Dedifferentiated amniotic fluid mesenchymal stem cell (primary cell): ENCODE results near the gene KRTAP10-8.
"Not testable (repeated sequence)": the region's sequence is repeated elsewhere in the genome, so short reads cannot be mapped to it uniquely, and the experiment has no call there.

Source experiments
- DNase-seq: peaks from one replicate; pipeline ENCODE4 v3.0.0-alpha.2; 2016; ENCODE audit errors: extremely low spot score

The KRTAP10-8 gene

DNA sequence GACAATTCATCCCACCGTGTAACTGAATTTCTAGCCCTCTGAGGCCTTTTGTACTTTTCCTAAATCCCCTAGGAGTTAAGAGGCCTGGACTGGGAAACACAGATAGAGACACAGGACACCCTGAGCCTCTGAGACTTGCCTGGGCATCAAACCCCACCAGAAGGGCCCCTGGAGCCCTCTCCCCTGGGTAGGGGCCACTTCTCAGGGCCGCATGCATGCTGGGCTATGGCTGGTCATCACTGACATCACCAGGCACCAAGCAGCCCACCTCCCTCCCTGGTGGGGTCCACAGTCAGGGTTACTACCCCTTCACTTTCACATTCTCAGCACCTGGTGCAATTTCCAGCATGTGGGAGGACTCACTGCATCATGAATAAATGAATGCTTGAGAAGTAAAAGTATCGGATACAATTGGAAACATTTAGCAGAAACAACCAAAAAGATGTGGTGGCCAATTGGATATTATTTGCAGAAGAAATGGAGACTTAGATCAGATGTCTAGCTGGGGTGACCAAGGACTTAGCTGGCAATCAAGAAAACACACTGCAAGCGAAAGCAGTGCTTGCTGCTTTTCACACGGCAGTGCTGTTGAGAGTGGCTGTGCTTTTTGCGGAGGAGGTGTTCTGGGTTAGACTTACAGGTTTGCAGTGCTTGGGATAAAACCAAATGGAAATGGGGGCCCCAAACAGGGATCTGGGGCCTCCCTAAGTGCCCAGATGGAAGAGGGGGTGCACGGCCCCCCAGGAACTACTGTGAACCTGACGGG lies 12.4 kb upstream of the KRTAP10-8 start:
- DNase-seq = no peak

DNA sequence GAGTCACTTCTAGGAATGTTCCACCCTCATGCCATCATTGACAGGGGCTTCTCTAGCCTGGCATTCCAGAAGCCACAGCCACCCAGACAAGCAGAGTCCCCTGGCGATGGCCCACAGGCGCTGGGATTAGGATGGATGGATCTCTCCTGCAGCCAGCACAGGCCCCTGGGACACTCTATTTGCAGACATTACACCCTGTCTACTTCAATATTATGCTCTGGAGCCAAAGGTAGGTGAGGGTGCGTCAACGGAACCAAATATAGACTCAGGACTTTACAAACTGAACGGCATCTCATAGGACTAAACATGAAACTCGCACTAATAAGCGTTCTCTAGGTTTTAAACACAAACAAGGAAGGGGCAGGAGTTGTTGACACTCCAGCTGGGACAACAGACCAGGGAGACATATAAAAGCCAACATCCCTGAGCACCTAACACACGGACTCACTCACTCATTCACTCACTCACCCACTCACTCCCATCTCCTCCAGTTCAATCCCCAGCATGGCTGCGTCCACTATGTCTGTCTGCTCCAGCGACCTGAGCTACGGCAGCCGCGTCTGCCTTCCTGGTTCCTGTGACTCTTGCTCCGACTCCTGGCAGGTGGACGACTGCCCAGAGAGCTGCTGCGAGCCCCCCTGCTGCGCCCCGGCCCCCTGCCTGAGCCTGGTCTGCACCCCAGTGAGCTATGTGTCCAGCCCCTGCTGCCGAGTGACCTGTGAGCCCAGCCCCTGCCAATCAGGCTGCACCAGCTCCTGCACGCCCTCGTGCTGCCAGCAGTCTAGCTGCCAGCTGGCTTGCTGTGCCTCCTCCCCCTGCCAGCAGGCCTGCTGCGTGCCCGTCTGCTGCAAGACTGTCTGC lies 11.5 kb upstream of the KRTAP10-8 start, which contains the start of gene KRTAP10-7:
Gene KRTAP10-7, plus strand, starts transcription at position 480 of the 861 bp plus-strand sequence. Its CDS starts 25 bp downstream, at position 505.
- not testable (repeated sequence) for DNase-seq

DNA sequence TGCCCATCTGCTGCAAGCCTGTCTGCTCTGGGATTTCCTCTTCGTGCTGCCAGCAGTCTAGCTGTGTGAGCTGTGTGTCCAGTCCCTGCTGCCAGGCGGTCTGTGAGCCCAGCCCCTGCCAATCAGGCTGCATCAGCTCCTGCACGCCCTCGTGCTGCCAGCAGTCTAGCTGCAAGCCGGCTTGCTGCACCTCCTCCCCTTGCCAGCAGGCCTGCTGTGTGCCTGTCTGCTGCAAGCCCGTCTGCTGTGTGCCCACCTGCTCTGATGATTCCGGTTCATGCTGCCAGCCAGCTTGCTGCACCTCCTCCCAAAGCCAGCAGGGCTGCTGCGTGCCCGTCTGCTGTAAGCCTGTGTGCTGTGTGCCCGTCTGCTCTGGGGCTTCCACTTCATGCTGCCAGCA lies 10.8 kb upstream of the KRTAP10-8 start:
- DNase-seq = not testable (repeated sequence)

DNA sequence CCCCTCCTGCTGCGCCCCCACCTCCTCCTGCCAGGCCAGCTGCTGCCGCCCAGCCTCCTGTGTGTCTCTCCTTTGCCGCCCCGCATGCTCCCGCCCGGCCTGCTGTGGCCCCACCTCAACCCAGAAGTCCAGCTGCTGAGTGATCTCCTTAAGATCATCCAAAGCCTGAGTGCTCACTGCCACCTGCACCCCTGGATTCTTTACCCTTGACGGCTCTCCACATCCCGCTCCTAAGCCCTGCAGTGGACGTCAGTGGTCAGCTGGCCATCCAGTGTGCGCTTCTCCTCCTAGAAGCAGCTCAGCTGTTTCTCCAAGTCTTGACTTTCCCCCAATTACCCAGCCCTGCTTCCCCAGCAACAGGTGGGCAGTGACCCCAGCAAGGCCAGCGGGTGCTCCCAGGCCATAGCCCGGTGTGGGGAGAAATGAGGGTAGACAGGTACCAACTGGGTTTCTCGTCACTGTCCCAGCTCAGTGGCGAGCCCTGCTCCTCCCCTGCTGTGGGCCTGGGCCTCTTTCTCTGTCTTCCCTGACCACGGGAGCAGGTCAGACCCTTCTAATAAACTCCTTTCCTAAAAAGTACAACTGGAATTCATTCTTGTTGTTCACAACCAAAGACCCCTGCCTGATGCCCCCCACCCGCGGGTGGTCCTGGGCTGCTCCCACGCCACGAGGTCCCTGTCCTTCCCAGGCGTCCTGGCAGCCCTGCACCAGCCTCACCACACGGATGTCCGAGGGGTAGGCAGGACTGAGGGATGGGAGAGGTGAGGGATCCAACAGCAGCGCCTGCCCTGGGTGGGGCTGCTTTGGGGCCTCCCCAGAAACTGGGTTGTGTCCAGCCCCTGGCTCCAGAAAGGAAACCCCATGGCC lies 10.1 kb upstream of the KRTAP10-8 start:
- no peak for DNase-seq

DNA sequence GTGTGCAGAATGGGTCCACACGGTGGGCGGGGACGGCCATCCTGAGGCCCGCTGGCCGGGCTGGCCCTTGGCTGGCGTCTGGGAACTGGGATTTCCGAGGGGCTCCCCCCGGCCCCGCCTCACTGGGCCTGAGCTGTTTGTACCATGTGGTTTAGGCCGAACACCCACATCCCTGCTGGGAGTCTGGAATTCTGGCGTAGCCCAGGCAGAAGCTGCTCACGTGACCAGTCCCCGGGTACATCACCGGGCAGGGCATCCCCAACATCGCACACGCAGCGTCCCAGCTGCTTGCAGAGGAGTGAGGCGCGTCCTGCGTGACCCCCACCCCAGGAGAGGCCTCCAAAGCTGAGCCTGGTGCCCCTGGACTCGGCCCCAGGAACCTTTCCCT lies 9.4 kb upstream of the KRTAP10-8 start:
- DNase-seq = no peak

DNA sequence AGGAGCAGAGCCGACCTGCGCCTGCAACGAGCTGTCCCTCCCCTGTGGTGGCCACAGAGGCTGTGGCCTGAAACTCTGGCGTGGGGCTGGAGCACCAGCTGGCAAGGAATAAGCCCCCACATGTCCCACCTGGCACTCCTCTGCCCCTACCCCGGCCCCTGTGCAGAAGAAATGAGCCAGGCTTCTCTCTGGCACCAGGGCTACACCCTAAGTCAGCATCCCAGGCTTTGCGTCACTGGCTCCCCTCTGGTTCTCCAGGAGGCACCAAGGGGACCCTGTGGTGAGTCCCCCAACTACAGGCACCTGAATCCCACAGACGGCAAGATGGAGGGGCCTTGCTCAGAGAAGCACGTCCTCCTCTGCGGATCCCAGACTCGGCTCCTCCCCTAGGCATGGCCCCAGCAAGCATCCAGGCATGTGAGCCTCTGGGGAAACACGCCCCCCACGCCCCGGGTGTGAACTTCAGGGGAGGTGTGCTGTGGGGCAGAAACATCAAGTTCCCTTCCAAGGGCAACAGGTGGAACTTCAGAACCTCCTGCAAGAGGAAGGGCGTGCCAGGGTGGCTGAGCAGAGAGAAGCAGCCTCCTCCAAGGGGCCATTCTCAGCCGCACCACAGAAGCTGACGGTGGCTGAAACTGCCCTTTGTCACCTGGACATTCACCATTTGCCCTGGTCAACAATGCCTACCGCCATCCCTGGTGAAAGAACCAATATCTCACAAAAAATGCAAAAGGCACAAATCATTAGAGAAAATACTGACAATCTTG lies 8.6 kb upstream of the KRTAP10-8 start:
- no peak for DNase-seq

DNA sequence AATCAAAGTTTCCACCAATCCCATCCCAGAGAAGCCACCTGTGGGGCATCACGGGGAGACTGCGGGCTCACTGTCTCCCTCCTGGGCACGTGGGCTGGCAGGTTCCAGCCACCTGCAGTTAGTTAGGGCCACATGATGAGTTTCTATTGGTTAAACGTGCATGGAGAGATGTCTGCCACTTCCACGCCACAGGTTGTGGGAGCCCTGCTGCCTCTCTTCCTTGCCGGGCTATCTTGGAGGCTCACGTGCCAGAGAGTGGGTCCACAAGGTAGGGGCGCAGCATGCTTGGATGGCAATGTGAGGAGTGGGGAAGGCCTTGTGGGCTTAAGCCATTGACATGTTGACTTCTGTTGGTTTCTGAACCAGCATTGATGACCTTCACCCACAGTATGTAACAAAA lies 8.0 kb upstream of the KRTAP10-8 start:
- DNase-seq = no peak

DNA sequence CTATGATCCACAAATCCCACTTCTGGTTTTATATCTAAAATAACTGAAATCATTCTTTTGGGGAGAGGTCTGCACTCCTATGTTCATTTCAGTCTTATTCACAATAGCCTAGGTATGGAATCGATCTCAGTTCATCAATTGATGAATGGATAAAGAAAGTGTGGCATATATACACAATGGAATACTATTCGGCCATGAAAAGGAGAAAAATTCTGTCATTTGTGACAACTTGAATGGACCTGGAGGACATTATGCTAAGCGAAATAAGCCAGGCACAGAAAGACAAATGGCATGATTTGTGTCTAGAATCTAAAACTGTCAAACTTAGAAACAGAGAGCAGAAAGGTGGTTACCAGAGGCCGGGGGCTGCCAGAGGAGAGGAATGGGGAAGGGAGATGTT lies 5.4 kb upstream of the KRTAP10-8 start:
- no peak for DNase-seq

DNA sequence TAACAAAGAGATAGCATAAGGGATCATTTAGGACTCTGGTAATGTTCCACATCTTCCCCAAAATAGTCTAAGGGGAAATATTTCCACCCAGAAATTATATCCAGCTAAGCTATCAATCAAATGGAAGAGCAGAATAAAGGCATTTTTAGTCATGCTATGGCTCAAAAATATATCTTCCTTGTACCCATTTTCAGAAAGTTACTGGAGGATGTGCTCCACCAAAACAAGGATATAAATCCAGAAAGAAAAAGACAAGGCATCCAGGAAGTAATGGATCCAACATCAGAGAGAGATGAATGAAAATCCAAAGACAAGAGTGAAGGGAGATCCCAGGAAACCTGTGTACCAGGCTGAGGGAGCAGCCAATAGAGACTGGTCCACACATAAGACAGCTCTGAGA lies 2.7 kb upstream of the KRTAP10-8 start:
- no peak for DNase-seq

DNA sequence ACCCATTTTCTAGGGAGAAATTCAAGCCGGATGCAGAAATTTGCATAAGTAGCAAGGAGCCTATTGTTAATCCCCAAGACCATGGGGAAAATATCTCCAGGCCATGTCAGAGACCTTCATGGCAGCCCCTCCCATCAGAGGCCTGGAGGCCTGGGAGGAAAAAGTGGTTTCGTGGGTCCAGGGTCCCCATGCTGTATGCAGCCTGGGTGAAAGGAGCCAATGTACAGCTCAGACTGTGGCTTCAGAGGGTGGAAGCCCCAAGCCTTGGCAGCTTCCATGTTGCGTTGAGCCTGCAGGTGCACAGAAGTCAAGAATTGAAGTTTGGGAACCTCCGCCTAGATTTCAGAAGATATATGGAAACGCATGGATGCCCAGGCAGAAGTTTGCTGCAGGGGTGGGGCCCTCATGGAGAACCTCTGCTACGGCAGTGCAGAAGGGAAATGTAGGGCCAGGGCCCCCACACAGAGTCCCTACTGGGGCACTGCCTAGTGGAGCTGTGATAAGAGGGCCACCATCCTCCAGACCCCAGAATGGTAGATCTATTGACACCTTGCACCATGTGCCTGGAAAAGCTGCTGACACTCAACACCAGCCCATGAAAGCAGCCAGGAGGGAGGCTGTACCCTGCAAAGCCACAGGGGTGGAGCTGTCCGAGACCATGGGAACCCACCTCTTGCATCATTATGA lies 1.6 kb upstream of the KRTAP10-8 start:
- DNase-seq = not testable (repeated sequence)

DNA sequence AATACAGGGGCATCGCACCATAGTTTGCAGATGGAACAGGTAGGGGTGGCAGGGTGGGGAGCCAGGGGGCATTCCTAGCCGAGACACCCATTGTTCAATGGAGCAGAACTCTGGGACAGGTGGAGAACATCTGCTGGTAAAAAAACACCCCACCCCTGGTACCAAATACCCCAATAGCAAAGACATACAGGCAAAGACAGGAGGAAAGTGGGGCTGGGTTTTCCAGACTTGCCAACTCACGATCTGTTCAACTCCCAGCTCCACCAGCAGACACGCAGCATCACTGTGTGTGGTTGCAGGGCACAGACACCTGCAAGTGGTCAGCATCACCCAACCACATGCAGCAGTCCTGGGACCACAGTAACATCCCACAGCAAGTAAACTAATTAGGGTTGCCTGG lies 328 bp upstream of the KRTAP10-8 start:
- no peak for DNase-seq

DNA sequence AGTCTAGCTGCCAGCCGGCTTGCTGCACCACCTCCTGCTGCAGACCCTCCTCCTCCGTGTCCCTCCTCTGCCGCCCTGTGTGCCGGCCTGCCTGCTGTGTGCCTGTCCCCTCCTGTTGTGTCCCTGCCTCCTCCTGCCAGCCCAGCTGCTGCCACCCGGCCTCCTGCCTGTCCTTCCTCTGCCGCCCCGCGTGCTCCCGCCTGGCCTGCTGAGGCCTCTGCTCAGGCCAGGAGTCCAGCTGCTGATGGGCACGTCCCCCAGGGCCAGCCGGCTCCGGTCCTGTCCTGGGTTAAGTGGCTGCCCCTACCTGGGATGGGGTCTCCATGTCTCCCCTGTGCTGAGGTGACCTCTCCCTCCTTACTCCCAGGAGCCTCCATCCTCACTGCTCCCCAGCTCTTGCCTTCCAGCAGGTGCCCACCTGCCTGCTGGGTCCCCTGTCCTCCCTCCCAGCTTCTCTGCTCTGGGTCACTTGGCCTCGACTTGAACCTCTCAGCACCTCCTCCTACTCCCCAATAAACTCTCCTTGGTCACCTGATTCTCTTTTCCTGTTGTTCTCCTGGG lies 870 bp downstream of the KRTAP10-8 start:
- DNase-seq = no peak

DNA sequence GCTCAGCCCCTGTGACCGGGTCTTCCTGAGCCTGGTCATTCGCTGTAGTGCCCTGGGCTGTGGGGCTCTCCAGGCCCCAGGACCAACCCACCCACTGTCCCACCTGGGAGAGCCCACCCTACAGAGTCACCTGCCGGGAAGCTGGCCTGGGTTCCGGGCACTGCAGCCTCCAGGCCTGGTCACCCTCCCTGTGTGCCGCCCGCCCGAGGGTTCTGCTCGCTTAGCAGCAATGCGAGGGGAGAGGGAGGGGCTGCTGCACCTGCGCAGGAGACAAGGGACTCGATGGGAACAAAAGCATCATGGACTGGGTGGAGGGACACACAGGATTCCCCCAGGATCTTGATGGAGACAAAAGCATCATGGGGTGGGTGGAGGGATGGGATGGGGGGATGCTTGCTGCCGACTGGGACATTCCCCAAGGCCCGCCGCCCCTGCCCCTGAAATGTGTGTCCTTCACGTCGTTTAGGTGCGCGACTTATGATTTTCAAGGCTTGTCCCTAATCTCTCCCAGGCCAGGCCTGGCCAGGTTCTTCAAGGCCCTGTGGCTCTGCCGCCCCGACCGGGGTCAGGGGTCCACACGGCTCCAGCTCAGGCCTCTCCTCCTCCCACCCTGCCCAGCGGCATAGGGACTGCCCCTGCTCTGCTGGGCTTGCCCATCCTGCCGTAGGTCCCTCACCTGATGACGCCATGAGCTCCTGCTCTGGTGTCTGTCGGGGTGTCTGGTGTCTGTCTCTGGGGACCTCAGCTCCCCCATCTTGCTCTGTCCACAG lies 1.7 kb downstream of the KRTAP10-8 start:
- no peak for DNase-seq

DNA sequence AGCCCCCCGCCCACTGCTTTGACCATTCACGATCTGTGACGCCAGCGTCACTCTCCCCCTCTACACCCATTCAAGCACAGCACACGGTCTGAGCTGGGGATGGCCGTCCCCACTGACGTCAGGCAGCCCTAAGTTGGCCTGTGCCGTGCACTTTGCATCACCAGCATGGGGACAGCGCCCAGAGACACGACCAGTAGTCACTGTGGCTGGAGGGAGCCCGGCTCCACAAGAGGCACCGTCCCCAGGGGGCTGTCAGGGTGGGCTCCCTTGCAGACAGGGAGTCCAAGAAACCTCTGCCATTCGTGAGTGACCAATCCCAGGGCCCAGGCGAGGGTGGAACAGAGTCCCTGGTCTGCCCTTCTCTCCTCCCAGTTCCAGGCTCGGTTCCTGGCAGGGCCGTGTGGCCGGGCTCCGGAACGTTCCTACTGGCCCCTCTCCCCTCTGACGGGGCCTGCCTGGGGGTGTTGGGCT lies 2.3 kb downstream of the KRTAP10-8 start:
- DNase-seq = no peak

DNA sequence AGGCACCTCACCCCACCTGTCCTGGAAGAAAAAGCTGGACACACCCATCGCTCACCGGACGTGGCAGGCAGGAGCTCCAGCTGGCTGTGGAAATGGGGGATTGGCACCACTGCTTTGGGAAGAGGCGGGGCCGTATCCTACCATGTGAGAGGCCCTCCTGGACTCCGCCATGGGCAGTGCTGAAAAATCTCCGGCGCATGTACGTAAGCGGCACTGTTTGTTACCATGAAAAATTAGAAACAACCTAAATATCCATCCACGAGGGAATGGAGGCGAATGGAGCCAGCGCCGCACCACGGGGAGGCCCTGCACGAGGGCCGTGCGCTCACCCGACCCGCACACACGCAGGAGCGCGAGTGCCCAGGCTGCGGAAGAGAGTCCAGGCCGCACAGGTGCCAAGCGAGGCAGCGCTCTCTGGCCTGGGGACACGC lies 3.1 kb downstream of the KRTAP10-8 start:
- DNase-seq = no peak

DNA sequence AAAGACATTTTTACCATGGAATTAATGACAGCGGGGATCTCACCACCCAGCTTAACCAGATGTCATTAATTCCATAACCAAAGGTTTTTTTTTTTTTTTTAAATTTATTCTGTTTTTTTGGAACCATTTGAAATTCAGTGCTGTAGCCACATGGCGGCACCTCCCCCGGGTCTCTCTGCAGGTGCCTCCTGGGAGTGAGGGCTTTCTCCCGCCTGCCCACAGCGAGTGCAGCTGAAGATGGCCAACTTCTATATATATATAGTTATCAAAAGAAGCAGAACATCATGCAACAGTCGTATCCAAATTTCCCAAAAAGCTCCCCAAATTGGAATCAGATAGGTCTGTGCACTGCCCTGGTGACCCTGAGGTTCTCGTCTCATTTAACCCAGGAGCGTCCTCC lies 3.6 kb downstream of the KRTAP10-8 start:
- DNase-seq = no peak

DNA sequence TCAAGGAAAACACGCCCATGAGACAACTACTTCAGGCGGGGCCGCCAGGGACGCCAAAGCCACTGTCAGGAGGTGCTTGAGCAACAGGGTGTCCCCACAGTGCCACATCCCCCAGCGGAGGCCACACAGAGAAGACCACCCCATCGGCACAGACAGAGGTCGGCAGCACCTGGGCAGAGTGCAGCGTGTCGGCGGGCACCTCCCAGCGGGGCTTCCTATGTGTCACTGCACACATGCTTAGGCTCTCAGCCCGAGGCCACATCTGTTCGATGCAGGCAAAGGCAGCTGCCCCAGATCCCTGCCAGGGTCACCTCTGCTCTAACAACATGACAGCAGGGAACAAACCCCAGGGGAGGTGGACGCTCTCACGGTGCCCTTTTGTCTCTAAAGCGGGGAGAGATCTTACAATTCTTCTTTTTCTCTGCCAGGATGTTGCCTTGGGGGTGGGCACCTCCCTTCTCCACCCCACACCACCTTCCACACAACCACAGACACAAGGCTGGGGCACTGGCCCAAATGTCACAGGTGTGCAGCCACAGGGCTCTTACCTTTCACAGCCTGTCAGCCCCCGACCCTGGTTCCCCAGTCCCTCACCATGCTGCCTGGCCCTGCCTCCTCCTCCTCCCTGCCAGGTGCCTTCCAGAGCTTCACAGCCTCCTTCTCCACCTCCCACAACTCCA lies 4.2 kb downstream of the KRTAP10-8 start:
- no peak for DNase-seq

DNA sequence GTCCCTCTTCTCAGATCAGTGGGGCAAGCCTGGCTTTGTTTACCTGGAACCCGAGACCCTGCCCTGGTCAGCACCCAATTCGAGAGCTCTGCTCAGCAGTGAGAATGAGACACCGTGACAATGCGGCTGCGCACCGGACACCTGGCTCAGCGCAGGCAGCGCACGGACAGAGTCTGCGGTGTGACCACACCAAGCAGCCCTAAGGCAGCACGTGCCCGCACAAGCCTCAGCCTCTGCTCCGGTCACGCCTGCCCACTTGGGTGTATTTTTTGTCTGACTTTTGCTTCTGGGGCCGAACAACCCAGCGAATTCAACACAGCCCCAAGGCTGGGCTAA lies 4.7 kb downstream of the KRTAP10-8 start:
- DNase-seq = no peak

DNA sequence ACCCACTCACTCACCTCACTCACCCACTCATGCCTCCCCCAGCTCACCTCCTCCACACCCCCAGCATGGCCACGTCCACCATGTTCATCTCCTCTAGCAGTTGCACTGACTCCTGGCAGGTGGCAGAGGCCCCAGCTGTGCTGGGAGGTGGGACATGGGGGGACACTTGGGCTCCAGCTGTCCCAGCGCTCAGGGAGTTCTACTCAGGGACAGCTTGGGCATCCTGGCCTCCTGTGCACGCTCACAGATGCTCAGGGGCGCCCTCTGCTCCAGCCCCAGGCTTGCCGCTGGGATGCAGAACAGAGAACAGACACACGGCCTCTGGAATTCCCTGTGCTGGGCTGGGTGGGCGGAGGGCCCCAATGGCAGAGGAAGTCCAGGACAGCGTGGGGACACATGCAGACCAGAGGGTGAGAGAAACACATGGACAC lies 5.2 kb downstream of the KRTAP10-8 start:
- no peak for DNase-seq
